OCI-LY7 (cell line): ENCODE results near the gene ALDOB. TPM values are rescaled to one million over a fixed set of nuclear protein-coding genes. Genes with fewer than 3 reads are reported as not detected.

Experiments used
- BruUV-seq: library from RNA; stranded (reverse); fragments of 400-500 nt; replicated peaks from 2 replicates; lab custom pipeline; 2021; lab: Mats Ljungman, UMichigan
- CTCF ChIA-PET: fragments of 300-600 bp; sonication (Branson Sonifier 250); formaldehyde crosslinking; loops from one replicate; lab custom pipeline; 2022; ENCODE audit warnings: antibody characterized with exemption; ENCODE audit not compliant: unreplicated experiment; lab: Charles Lee
- POLR2A ChIA-PET: fragments of 300-600 bp; sonication (Branson Sonifier 250); formaldehyde crosslinking; loops from one replicate; lab custom pipeline; 2022; ENCODE audit warnings: antibody characterized with exemption; lab: Charles Lee
- DNase-seq: peaks from one replicate; pipeline ENCODE4 v3.0.0-alpha.2; 2015; ENCODE audit warnings: low spot score
- H2AFZ ChIP-seq: fragments of 200-600 bp; sonication (generic), shearing (Covaris generic); 2 replicates; pipeline ENCODE4 v1.6.1; 2014; ENCODE audit warnings: mild to moderate bottlenecking, antibody characterized with exemption, low read length, moderate library complexity
- H3K27ac ChIP-seq: fragments of 200-600 bp; sonication (generic); 2 replicates; pipeline ENCODE4 v1.5.1; 2014; ENCODE audit warnings: mixed run types, low read depth, mild to moderate bottlenecking, moderate library complexity, low read length, inconsistent platforms; ENCODE audit not compliant: poor library complexity, severe bottlenecking
- H3K36me3 ChIP-seq: fragments of 200-600 bp; sonication (generic); 2 replicates; pipeline ENCODE4 v1.6.1; 2014; ENCODE audit warnings: mild to moderate bottlenecking, antibody characterized with exemption, low read length, moderate library complexity, mixed read lengths; ENCODE audit not compliant: insufficient read depth
- H3K4me1 ChIP-seq: fragments of 200-600 bp; sonication (generic); 2 replicates; pipeline ENCODE4 v1.5.1; 2014; ENCODE audit warnings: mild to moderate bottlenecking, low read length; ENCODE audit not compliant: insufficient read depth, poor library complexity, severe bottlenecking
- H3K4me2 ChIP-seq: fragments of 200-600 bp; sonication (generic); 2 replicates; pipeline ENCODE4 v1.6.1; 2014; ENCODE audit warnings: mild to moderate bottlenecking, low read length
- H3K4me3 ChIP-seq: fragments of 200-600 bp; sonication (generic); 2 replicates; pipeline ENCODE4 v1.5.1; 2014; ENCODE audit warnings: mild to moderate bottlenecking, low read depth, low read length; ENCODE audit not compliant: poor library complexity, severe bottlenecking
- H3K79me2 ChIP-seq: fragments of 200-600 bp; sonication (generic); 2 replicates; pipeline ENCODE4 v1.6.1; 2016; ENCODE audit warnings: low read depth, mild to moderate bottlenecking, low read length, moderate library complexity, mixed read lengths; ENCODE audit not compliant: insufficient read depth
- H3K9me2 ChIP-seq: fragments of 200-600 bp; sonication (generic); 2 replicates; pipeline ENCODE4 v1.6.1; 2016; ENCODE audit warnings: mild to moderate bottlenecking, low read length, mixed read lengths; ENCODE audit not compliant: insufficient read depth
- H3K9me3 ChIP-seq: fragments of 200-600 bp; sonication (generic); 2 replicates; pipeline ENCODE4 v1.6.1; 2014; ENCODE audit warnings: mild to moderate bottlenecking, mixed run types, low read length, mixed read lengths
- H4K20me1 ChIP-seq: fragments of 200-600 bp; sonication (generic); 2 replicates; pipeline ENCODE4 v1.6.1; 2014; ENCODE audit warnings: mild to moderate bottlenecking, antibody characterized with exemption, low read length, moderate library complexity, mixed read lengths; ENCODE audit not compliant: insufficient read depth
- CTCF ChIP-seq: fragments of 200-600 bp; sonication (generic); conservative IDR thresholded peaks from 2 replicates; pipeline ENCODE4 v1.5.1; 2014; ENCODE audit warnings: mild to moderate bottlenecking, antibody characterized with exemption, low read length, moderate library complexity, mixed read lengths
- EZH2phosphoT487 ChIP-seq: fragments of 200-600 bp; sonication (generic); IDR thresholded peaks from 2 replicates; pipeline ENCODE4 v1.6.1; 2018; ENCODE audit warnings: low read depth, borderline replicate concordance, mild to moderate bottlenecking, mixed run types, antibody characterized with exemption, low read length, moderate library complexity, mixed read lengths
- intact Hi-C: fragments of 100-400 bp; cut with micrococcal nuclease; formaldehyde crosslinking; loops from one replicate; pipeline ENCODE4 v1.10.0; 2022; ENCODE audit not compliant: unreplicated experiment
- total RNA-seq, 2 experiments: library from RNA; depleted of rRNA in 1 of 2; stranded (reverse); fragments of >200 nt in 1 of 2; shearing (Covaris generic) in 1 of 2; gene quantifications; 2 replicates each; pipeline ENCODE4 v1.2.3, GENCODE V29; 2014 to 2022

ALDOB gene
- total RNA-seq, 2 experiments from 2014 or later, result not detected

DNA sequence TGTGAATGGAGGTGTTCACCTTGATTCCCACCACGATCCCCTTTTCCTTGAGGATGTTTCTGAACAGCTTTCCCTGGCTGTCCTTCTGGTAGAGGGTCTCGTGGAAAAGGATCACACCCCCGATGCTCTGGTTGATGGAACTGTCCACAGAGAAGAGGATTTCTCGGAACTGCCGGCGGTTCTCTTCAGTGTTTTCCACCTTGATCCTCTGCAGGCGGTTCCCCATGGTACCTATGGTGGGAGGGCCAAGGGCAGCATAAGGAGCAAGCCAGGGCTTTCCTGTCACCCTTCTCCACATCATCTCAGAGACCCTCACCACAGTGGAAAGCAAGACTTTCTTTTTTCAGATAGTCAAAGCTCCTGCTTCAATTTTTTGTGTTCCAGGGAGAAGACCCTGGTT, 5.8 kb downstream of the ALDOB start:
- H3K4me2 ChIP-seq, result no peak overlapping the region
- H3K4me3 ChIP-seq, result no peak overlapping the region
- H3K79me2 ChIP-seq, result no peaks in the 10 kb centered on the region
- H2AFZ ChIP-seq, result no peak overlapping the region
- no TSS peak for BruUV-seq
- intact Hi-C loops, result no loop called here
- no peaks in the 10 kb centered on the region for H3K9me2 ChIP-seq
- ChIA-PET POLR2A (interaction anchor here (0.7 to 1.3 kb wide), 2 partner anchors 9 to 927 kb away, joined by 3 to 4 read pairs; no protein-coding TSS in a partner anchor), CTCF (no interaction called here)
- H3K9me3 ChIP-seq, result no peaks in the 10 kb centered on the region
- no peaks in the 10 kb centered on the region for H3K36me3 ChIP-seq
- no peaks in the 10 kb centered on the region for H4K20me1 ChIP-seq
- no peak overlapping the region for H3K27ac ChIP-seq
- TF ChIP-seq CTCF, result no peak
- no peak for TF ChIP-seq EZH2phosphoT487
- DNase-seq, result no peak
- H3K4me1 ChIP-seq, result peaks cover 21% of the 10 kb centered on the region

- Histone ChIP-seq H3K4me3 (no peak overlapping the region), H3K36me3 (no peaks in the 10 kb centered on the region), H3K27ac (peak overlapping the region; percentile 74), H3K4me1 (peaks cover 21% of the 10 kb centered on the region), H3K79me2 (no peaks in the 10 kb centered on the region), H3K9me3 (no peaks in the 10 kb centered on the region), H3K9me2 (no peaks in the 10 kb centered on the region), H2AFZ (peak overlapping the region; percentile 93; the same call in 1 of the 2 replicates), H4K20me1 (no peaks in the 10 kb centered on the region), H3K4me2 (peak overlapping the region; percentile 64)
- POLR2A ChIA-PET, result interaction anchor here (0.7 to 1.7 kb wide), 4 partner anchors 8 to 104 kb away, joined by 3 to 4 read pairs (median 3); partner anchors contain the start of genes MRPL50 and ZNF189
- no peak for DNase-seq
- TF ChIP-seq CTCF (no peak), EZH2phosphoT487 (no peak)
- no TSS peak for BruUV-seq
- intact Hi-C loops, result no loop called here
- CTCF ChIA-PET, result no interaction called here
Observed at GRCh38 chr9:101428909-101429308, 6.7 kb downstream of the ALDOB start.

- POLR2A ChIA-PET, result interaction anchor here (0.7 to 1.8 kb wide), 7 partner anchors 9 to 193 kb away, joined by 3 to 7 read pairs (median 3); partner anchors contain the start of genes MRPL50 and ZNF189
- no peak for TF ChIP-seq EZH2phosphoT487
- no peak for TF ChIP-seq CTCF
Observed at GRCh38 chr9:101427957-101428655, 7.5 kb downstream of the ALDOB start.

More at GRCh38 chr9:101427957-101428655, 7.5 kb downstream of the ALDOB start:
- DNase-seq, result peak; percentile 69
- no peaks in the 10 kb centered on the region for H4K20me1 ChIP-seq
- no peaks in the 10 kb centered on the region for H3K9me2 ChIP-seq
- H3K27ac ChIP-seq, result peak overlapping the region; percentile 74
- peaks cover 21% of the 10 kb centered on the region for H3K4me1 ChIP-seq
- H3K9me3 ChIP-seq, result no peaks in the 10 kb centered on the region
- intact Hi-C loops, result no loop called here
- H3K79me2 ChIP-seq, result no peaks in the 10 kb centered on the region
- H3K4me3 ChIP-seq, result peak overlapping the region; percentile 25
- CTCF ChIA-PET, result no interaction called here
- peak overlapping the region; percentile 64 for H3K4me2 ChIP-seq
- H2AFZ ChIP-seq, result peak overlapping the region; percentile 93
- BruUV-seq, result no TSS peak
- H3K36me3 ChIP-seq, result no peaks in the 10 kb centered on the region
